Measurements from ENCODE around the gene RAD54L.
A peak's percentile ranks its signal among the peaks of the same experiment; 100 is the strongest.
"Not testable (repeated sequence)": the region's sequence is repeated elsewhere in the genome, so short reads cannot be mapped to it uniquely, and the experiment has no call there.

Gene RAD54L

GRCh38 chr1:46288485-46289133 is 41.0 kb downstream of the RAD54L start:
- DNase-seq, result no peak

GRCh38 chr1:46289134-46289494 is 41.6 kb downstream of the RAD54L start:
- no peak for DNase-seq

- no peak for DNase-seq
Measured at GRCh38 chr1:46289976-46290375, 42.4 kb downstream of the RAD54L start.

GRCh38 chr1:46295306-46295705 is 47.7 kb downstream of the RAD54L start:
- DNase-seq, result no peak

GRCh38 chr1:46298387-46298786 is 50.8 kb downstream of the RAD54L start:
- DNase-seq, result no peak

GRCh38 chr1:46300673-46301405 is 53.3 kb downstream of the RAD54L start:
- no peak for DNase-seq

- no peak for DNase-seq
Measured at GRCh38 chr1:46301406-46301807, 53.8 kb downstream of the RAD54L start.

GRCh38 chr1:46301808-46302640 is 54.5 kb downstream of the RAD54L start:
- peak; percentile 69 for DNase-seq

- DNase-seq, result peak; percentile 52
Measured at GRCh38 chr1:46302641-46303037, 55.1 kb downstream of the RAD54L start.

GRCh38 chr1:46303038-46303871 is 55.7 kb downstream of the RAD54L start, which contains the start of the genes LRRC41 and UQCRH:
Gene LRRC41 (minus strand): TSS chr1:46303616. CDS start chr1:46303322, 294 bp downstream.
Gene UQCRH (plus strand): TSS chr1:46303698. CDS start chr1:46303767, 69 bp downstream.
- DNase-seq, result peak; percentile 94

GRCh38 chr1:46303872-46304326 is 56.3 kb downstream of the RAD54L start:
- DNase-seq, result no peak

GRCh38 chr1:46306159-46306530 is 58.6 kb downstream of the RAD54L start:
- no peak for DNase-seq

- no peak for DNase-seq
Measured at GRCh38 chr1:46309401-46310159, 62.0 kb downstream of the RAD54L start.

- no peak for DNase-seq
Measured at GRCh38 chr1:46310321-46310720, 62.8 kb downstream of the RAD54L start.

GRCh38 chr1:46315669-46316403 is 68.3 kb downstream of the RAD54L start:
- no peak for DNase-seq

GRCh38 chr1:46317323-46317722 is 69.8 kb downstream of the RAD54L start:
- DNase-seq, result no peak

GRCh38 chr1:46319301-46319700 is 71.7 kb downstream of the RAD54L start:
- not testable (repeated sequence) for DNase-seq

- DNase-seq, result not testable (repeated sequence)
Measured at GRCh38 chr1:46319960-46320914, 72.7 kb downstream of the RAD54L start.

GRCh38 chr1:46322191-46322590 is 74.6 kb downstream of the RAD54L start:
- DNase-seq, result not testable (repeated sequence)
